ENCODE results near the gene ADAM11.

ADAM11 gene

GRCh38 chr17:44773140-44773539 is 14.4 kb downstream of the ADAM11 start:
- in situ Hi-C loops (cut with HindIII; ENCODE audit: low pct_unique_long_range_greater_than_20kb, low sequenced_read_pairs): no loop called here
- no peak for DNase-seq (ENCODE audit: low read depth in 1 of 2, low spot score in 1 of 2)
- no peak for TF ChIP-seq JUND (IDR thresholded peaks at IDR 0.05; ENCODE audit: low read depth)

GRCh38 chr17:44774271-44775135 is 15.7 kb downstream of the ADAM11 start:
- peak; percentile 91 to 98 for DNase-seq (ENCODE audit: low read depth in 1 of 2, low spot score in 1 of 2)
- in situ Hi-C loops (cut with HindIII; ENCODE audit: low pct_unique_long_range_greater_than_20kb, low sequenced_read_pairs): no loop called here
- TF ChIP-seq JUND (IDR thresholded peaks at IDR 0.05; ENCODE audit: low read depth): no peak

GRCh38 chr17:44775136-44775837 is 16.5 kb downstream of the ADAM11 start:
- TF ChIP-seq JUND (IDR thresholded peaks at IDR 0.05; ENCODE audit: low read depth): no peak
- peak; percentile 99 for DNase-seq (ENCODE audit: low read depth in 1 of 2, low spot score in 1 of 2)
- in situ Hi-C loops (cut with HindIII; ENCODE audit: low pct_unique_long_range_greater_than_20kb, low sequenced_read_pairs): no loop called here

GRCh38 chr17:44775838-44776621 is 17.2 kb downstream of the ADAM11 start:
- no peak for DNase-seq (ENCODE audit: low read depth in 1 of 2, low spot score in 1 of 2)
- in situ Hi-C loops (cut with HindIII; ENCODE audit: low pct_unique_long_range_greater_than_20kb, low sequenced_read_pairs): no loop called here
- no peak for TF ChIP-seq JUND (IDR thresholded peaks at IDR 0.05; ENCODE audit: low read depth)

GRCh38 chr17:44776628-44777393 is 18.0 kb downstream of the ADAM11 start:
- no peak for TF ChIP-seq JUND (IDR thresholded peaks at IDR 0.05; ENCODE audit: low read depth)
- DNase-seq (ENCODE audit: low read depth in 1 of 2, low spot score in 1 of 2): no peak
- in situ Hi-C loops (cut with HindIII; ENCODE audit: low pct_unique_long_range_greater_than_20kb, low sequenced_read_pairs): no loop called here

GRCh38 chr17:44777394-44778348 is 18.9 kb downstream of the ADAM11 start:
- in situ Hi-C loops (cut with HindIII; ENCODE audit: low pct_unique_long_range_greater_than_20kb, low sequenced_read_pairs): no loop called here
- no peak for TF ChIP-seq JUND (IDR thresholded peaks at IDR 0.05; ENCODE audit: low read depth)
- DNase-seq (ENCODE audit: low read depth in 1 of 2, low spot score in 1 of 2): no peak

- in situ Hi-C loops (cut with HindIII; ENCODE audit: low pct_unique_long_range_greater_than_20kb, low sequenced_read_pairs): no loop called here
- no peak for DNase-seq (ENCODE audit: low read depth in 1 of 2, low spot score in 1 of 2)
- no peak for TF ChIP-seq JUND (IDR thresholded peaks at IDR 0.05; ENCODE audit: low read depth)
These were observed 19.9 kb downstream of the ADAM11 start for GRCh38 chr17:44778656-44779210.

GRCh38 chr17:44779211-44780025 is 20.6 kb downstream of the ADAM11 start:
- TF ChIP-seq JUND (IDR thresholded peaks at IDR 0.05; ENCODE audit: low read depth): no peak
- peak; percentile 82 to 87 for DNase-seq (ENCODE audit: low read depth in 1 of 2, low spot score in 1 of 2)
- in situ Hi-C loops (cut with HindIII; ENCODE audit: low pct_unique_long_range_greater_than_20kb, low sequenced_read_pairs): no loop called here

- TF ChIP-seq JUND (IDR thresholded peaks at IDR 0.05; ENCODE audit: low read depth): no peak
These were observed 21.4 kb downstream of the ADAM11 start for GRCh38 chr17:44780161-44780560.

GRCh38 chr17:44780845-44781480 is 22.2 kb downstream of the ADAM11 start:
- in situ Hi-C loops (cut with HindIII; ENCODE audit: low pct_unique_long_range_greater_than_20kb, low sequenced_read_pairs): no loop called here
- no peak for TF ChIP-seq JUND (IDR thresholded peaks at IDR 0.05; ENCODE audit: low read depth)
- DNase-seq (ENCODE audit: low read depth in 1 of 2, low spot score in 1 of 2): no peak

More at GRCh38 chr17:44780161-44780560, 21.4 kb downstream of the ADAM11 start:
- DNase-seq (ENCODE audit: low read depth in 1 of 2, low spot score in 1 of 2): no peak
- in situ Hi-C loops (cut with HindIII; ENCODE audit: low pct_unique_long_range_greater_than_20kb, low sequenced_read_pairs): no loop called here

Measured in T47D (cell line).